GM12878 (cell line): ENCODE measurements around the gene CLECL1. TPM values are rescaled to one million over a fixed set of nuclear protein-coding genes. Genes with fewer than 3 reads are reported as not detected.

Experiments used
- ATAC-seq: fragments of 200-7000 bp; cut with Tn5 transposase; 3 replicates; pipeline ENCODE4 v1.9.1; 2020; ENCODE audit warnings: mild to moderate bottlenecking, moderate library complexity
- BruUV-seq: library from RNA; stranded (reverse); fragments of 400-500 nt; replicated peaks from 2 replicates; lab custom pipeline; 2021; lab: Mats Ljungman, UMichigan
- CTCF ChIA-PET: fragments of 300-600 bp; sonication (Branson Sonifier 250); formaldehyde crosslinking; extraction: SDS; loops from one replicate; lab custom pipeline; 2021; ENCODE audit warnings: inconsistent platforms; lab: Yijun Ruan, JAX
- POLR2A ChIA-PET: fragments of 350-600 bp; formaldehyde crosslinking; extraction: SDS; loops from one replicate; lab custom pipeline; 2021; ENCODE audit warnings: inconsistent platforms; lab: Charles Lee
- RAD21 ChIA-PET: fragments of 300-600 bp; sonication (Branson Sonifier 250); formaldehyde crosslinking; loops from one replicate; lab custom pipeline; 2023; ENCODE audit warnings: antibody characterized with exemption; ENCODE audit not compliant: unreplicated experiment; lab: Charles Lee
- SMC1A ChIA-PET: fragments of 300-600 bp; sonication (Branson Sonifier 250); formaldehyde crosslinking; loops from one replicate; lab custom pipeline; 2023; ENCODE audit not compliant: unreplicated experiment, uncharacterized antibody; lab: Charles Lee
- DNase-seq: peaks from one replicate; pipeline ENCODE4 v3.0.0-alpha.2; 2011; ENCODE audit warnings: low read depth, low spot score
- FAIRE-seq: peaks from 3 replicates; lab custom pipeline; 2011; peaks lifted over from hg19 to GRCh38; lab: Jason Lieb, UNC
- H2AFZ ChIP-seq: 2 replicates; pipeline ENCODE4 v1.6.0; 2011; ENCODE audit warnings: low read depth, low read length, control low read depth; ENCODE audit not compliant: control insufficient read depth
- H3K27ac ChIP-seq: 2 replicates; pipeline ENCODE4 v1.5.1; 2011; ENCODE audit warnings: control low read depth; ENCODE audit not compliant: control insufficient read depth, insufficient read depth
- H3K27me3 ChIP-seq, 2 experiments: replicated peaks in 1 of 2; 2 replicates each; pipeline versions ENCODE4 v1.6.0 to v1.6.1; 2011; ENCODE audit warnings: low read length in 1 of 2; ENCODE audit not compliant: control insufficient read depth in 2 of 2, insufficient read depth in 2 of 2
- H3K36me3 ChIP-seq, 2 experiments: 2 replicates each; pipeline ENCODE4 v1.5.1; 2011; ENCODE audit warnings: low read length in 1 of 2; ENCODE audit not compliant: control insufficient read depth in 2 of 2, insufficient read depth in 2 of 2
- H3K4me1 ChIP-seq: 2 replicates; pipeline ENCODE4 v1.6.1; 2011; ENCODE audit warnings: mild to moderate bottlenecking, low read length, moderate library complexity, mixed read lengths; ENCODE audit not compliant: control insufficient read depth, insufficient read depth
- H3K4me2 ChIP-seq: 2 replicates; pipeline ENCODE4 v1.6.0; 2011; ENCODE audit warnings: control low read depth; ENCODE audit not compliant: control insufficient read depth, insufficient read depth
- H3K4me3 ChIP-seq: fragments of 200-600 bp; sonication (generic); 2 replicates; pipeline ENCODE4 v1.5.1; 2016
- H3K79me2 ChIP-seq: 2 replicates; pipeline ENCODE4 v1.6.0; 2011; ENCODE audit warnings: low read length; ENCODE audit not compliant: control insufficient read depth, insufficient read depth
- H3K9ac ChIP-seq: 2 replicates; pipeline ENCODE4 v1.8.0; 2011; ENCODE audit warnings: low read length, control low read depth, mixed read lengths; ENCODE audit not compliant: control insufficient read depth, insufficient read depth
- H3K9me3 ChIP-seq: replicated peaks from 3 replicates; pipeline ENCODE4 v1.5.1; 2011; ENCODE audit warnings: mild to moderate bottlenecking, low read length; ENCODE audit not compliant: control insufficient read depth, insufficient read depth
- H4K20me1 ChIP-seq: 2 replicates; pipeline ENCODE4 v1.6.0; 2011; ENCODE audit not compliant: control insufficient read depth, insufficient read depth
- BCLAF1 ChIP-seq: fragments of 450-650 bp; IDR thresholded peaks from 2 replicates; pipeline ENCODE4 v1.6.1; 2017; ENCODE audit warnings: antibody characterized with exemption, mild to moderate bottlenecking, moderate library complexity
- BMI1 ChIP-seq: fragments of 450-650 bp; IDR thresholded peaks from 2 replicates; pipeline ENCODE4 v1.6.1; 2016; ENCODE audit warnings: mild to moderate bottlenecking, moderate library complexity, borderline replicate concordance
- BRCA1 ChIP-seq: IDR thresholded peaks from 2 replicates; pipeline ENCODE4 v1.6.1; 2011; ENCODE audit warnings: low read depth, low read length, improper control_type of control experiment
- WGBS: methylation state at CpG from one replicate; pipeline ENCODE4 v1.1.6; 2016; ENCODE audit warnings: low lambda C conversion rate; ENCODE audit not compliant: insufficient replicate concordance, insufficient coverage; ENCODE audit errors: missing lambda C conversion rate; 5-methylcytosine and 5-hydroxymethylcytosine counted together
- in situ Hi-C: fragments of 300-500 bp; cut with MboI; formaldehyde crosslinking; loops from 9 replicates; pipeline ENCODE4 v1.14.3; 2018; ENCODE audit warnings: mixed read lengths
- intact Hi-C: fragments of 100-400 bp; cut with micrococcal nuclease; formaldehyde crosslinking; loops from one replicate; pipeline ENCODE4 v1.14.2; 2022; ENCODE audit not compliant: unreplicated experiment
- polyA plus RNA-seq, 11 experiments: library from polyadenylated mRNA; depleted of rRNA in 4 of 11; unstranded in 6 of 11; stranded (reverse) in 5 of 11; fragments of >200 nt; fragmentation: Nextera tagmentation in 4 of 11; fragmentation: Illumina TruSeq in 1 of 11; extraction: Ambion mirVana in 4 of 11; extraction: Trizol in 1 of 11; gene quantifications; 1 replicate in 1 of 11; 2 replicates in 10 of 11; pipeline versions ENCODE4 v1.2.1 to v1.2.3, GENCODE V29; 2011 to 2016; ENCODE audit warnings: inconsistent platforms in 2 of 11, missing spikeins in 2 of 11, low read depth in 1 of 11
- total RNA-seq, 4 experiments: library from RNA; depleted of rRNA in 3 of 4; stranded (reverse); fragments of >200 nt in 3 of 4; fragmentation: Illumina TruSeq in 1 of 4; extraction: Trizol in 1 of 4; gene quantifications; 2 replicates each; pipeline versions ENCODE4 v1.2.1 to v1.2.3, GENCODE V29; 2013 to 2021

CLECL1 gene
- total and polyA plus RNA-seq, 10 of the 15 experiments (the other 5 are each of a cell fraction or from before 2014, with no cell fraction given) = 4.6 to 56.5 (median 46.4) TPM

DNA sequence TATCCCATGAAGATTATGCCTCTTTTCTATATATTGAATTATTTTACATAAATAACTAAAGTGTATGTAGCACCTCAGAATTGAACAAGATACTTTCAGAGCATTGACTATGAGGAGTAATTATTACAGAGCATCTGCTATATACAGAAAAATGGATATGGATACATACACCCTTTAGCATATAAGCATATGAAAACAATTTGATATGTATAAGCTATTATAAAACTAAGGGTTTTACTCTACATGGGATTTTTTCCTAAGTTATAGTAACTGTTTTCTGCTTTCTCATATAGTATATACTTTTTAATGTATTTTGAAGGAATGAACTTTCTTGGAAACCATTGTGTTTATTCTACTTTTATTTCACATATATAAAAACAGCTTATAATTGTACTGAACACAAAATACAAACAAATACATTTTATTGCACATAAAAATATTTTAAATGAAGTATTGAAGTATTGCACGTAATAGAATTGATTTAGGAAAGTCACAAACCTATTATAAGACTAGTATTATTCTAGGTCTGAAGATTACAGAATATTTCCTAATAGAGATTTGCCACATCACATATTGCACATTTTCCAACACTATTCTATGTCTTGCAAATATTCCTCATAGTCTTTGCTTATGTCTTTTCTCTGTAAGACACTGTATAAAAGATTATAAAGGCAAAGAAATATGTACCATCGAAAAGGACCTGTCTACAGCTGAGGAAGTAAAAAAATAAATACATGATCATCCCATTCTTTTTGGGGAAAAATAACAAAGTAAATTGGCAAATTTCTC is 19.4 kb upstream of the CLECL1 start:
- no peak overlapping the region for H3K27ac ChIP-seq

More for the DNA sequence above, 19.4 kb upstream of the CLECL1 start:
- Histone ChIP-seq H3K9me3 (no peaks in the 10 kb centered on the region), H3K36me3 (peaks cover 0 to 14% of the 10 kb centered on the region in 2 experiments; a peak in 3 of 4 replicates), H3K4me3 (no peak overlapping the region), H3K4me2 (no peak overlapping the region), H4K20me1 (no peaks in the 10 kb centered on the region), H3K9ac (no peak overlapping the region), H3K79me2 (peaks cover 9% of the 10 kb centered on the region), H2AFZ (no peak overlapping the region), H3K27me3 (no peaks in the 10 kb centered on the region), H3K4me1 (no peaks in the 10 kb centered on the region)
- WGBS = 98% methylated on average over 2 of the region's 2 CpGs
- no peak for FAIRE-seq
- intact Hi-C loops (loop anchor here (5.0 kb wide), 1 partner anchor 115 kb away; the partner anchor contains the start of gene CLEC2B), in situ Hi-C loops (loop anchor here (5.0 kb wide), 1 partner anchor 45 kb away; no protein-coding TSS in a partner anchor)
- RAD21 ChIA-PET = interaction anchor here (0.6 to 17.5 kb wide), 8 partner anchors 8 to 191 kb away, joined by 3 to 577 read pairs (median 6); partner anchors contain the start of gene CD69
- SMC1A ChIA-PET = interaction anchor here (1.1 to 22.8 kb wide), 7 partner anchors 9 to 180 kb away, joined by 4 to 814 read pairs (median 50); partner anchors contain the start of genes CD69, CLEC2A and CLEC2D
- peak; percentile 5 for ATAC-seq
- no TSS peak for BruUV-seq
- POLR2A ChIA-PET = interaction anchor here (0.7 to 3.1 kb wide), 4 partner anchors 8 to 47 kb away, joined by 3 to 10 read pairs (median 4); partner anchors contain the start of gene CD69
- DNase-seq = no peak
- CTCF ChIA-PET = interaction anchor here (0.8 to 19.3 kb wide), 9 partner anchors 8 to 169 kb away, joined by 4 to 835 read pairs (median 15); partner anchors contain the start of gene CD69
- 0 out of 2 replicates have a peak, but pooled peaks have one; percentile 32 for TF ChIP-seq BMI1
- TF ChIP-seq BRCA1 = no peak
- TF ChIP-seq BCLAF1 = peak; percentile 61; the same call in 1 of the 2 replicates
- TF ChIP-seq, all 136 proteins: peak for 2
